ENCODE data around the gene PLXNA4.

PLXNA4 gene

DNA sequence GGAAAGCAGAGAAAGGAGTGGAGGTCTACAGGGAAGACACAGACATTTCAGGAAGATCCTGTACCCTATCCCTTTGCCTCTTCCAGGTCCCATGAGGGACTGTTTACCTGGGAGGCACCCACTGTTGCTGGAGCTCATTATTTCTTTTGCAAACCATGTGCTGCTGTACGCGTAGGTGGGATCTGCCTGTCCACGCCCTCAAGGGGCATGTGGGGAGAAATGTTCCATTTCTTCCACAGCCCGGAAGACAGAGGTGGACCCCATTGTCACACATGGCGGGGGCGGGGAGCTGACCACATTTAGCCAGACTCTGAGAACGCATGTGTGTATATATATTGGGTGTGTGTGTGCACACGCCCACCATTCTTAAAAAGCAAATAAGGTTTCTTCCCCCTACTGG, 2.0 kb downstream of the PLXNA4 start:
- TF ChIP-seq, protein P1, sequence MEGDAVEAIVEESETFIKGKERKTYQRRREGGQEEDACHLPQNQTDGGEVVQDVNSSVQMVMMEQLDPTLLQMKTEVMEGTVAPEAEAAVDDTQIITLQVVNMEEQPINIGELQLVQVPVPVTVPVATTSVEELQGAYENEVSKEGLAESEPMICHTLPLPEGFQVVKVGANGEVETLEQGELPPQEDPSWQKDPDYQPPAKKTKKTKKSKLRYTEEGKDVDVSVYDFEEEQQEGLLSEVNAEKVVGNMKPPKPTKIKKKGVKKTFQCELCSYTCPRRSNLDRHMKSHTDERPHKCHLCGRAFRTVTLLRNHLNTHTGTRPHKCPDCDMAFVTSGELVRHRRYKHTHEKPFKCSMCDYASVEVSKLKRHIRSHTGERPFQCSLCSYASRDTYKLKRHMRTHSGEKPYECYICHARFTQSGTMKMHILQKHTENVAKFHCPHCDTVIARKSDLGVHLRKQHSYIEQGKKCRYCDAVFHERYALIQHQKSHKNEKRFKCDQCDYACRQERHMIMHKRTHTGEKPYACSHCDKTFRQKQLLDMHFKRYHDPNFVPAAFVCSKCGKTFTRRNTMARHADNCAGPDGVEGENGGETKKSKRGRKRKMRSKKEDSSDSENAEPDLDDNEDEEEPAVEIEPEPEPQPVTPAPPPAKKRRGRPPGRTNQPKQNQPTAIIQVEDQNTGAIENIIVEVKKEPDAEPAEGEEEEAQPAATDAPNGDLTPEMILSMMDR (IDR thresholded peaks at IDR 0.05; ENCODE audit: low read depth, low read length, missing control alignments) = no peak
- no peak overlapping the region for H3K4me3 ChIP-seq (ENCODE audit: low read depth, low read length)
- H3K27me3 ChIP-seq (replicated peaks) = peaks cover 67% of the 10 kb centered on the region
- in situ Hi-C loops (cut with HindIII; ENCODE audit: low pct_ligation_motif_present, low sequenced_read_pairs) = no loop called here
- no peaks in the 10 kb centered on the region for H3K36me3 ChIP-seq (replicated peaks)
- no peak overlapping the region for H3K27ac ChIP-seq
- DNase-seq = no peak

DNA sequence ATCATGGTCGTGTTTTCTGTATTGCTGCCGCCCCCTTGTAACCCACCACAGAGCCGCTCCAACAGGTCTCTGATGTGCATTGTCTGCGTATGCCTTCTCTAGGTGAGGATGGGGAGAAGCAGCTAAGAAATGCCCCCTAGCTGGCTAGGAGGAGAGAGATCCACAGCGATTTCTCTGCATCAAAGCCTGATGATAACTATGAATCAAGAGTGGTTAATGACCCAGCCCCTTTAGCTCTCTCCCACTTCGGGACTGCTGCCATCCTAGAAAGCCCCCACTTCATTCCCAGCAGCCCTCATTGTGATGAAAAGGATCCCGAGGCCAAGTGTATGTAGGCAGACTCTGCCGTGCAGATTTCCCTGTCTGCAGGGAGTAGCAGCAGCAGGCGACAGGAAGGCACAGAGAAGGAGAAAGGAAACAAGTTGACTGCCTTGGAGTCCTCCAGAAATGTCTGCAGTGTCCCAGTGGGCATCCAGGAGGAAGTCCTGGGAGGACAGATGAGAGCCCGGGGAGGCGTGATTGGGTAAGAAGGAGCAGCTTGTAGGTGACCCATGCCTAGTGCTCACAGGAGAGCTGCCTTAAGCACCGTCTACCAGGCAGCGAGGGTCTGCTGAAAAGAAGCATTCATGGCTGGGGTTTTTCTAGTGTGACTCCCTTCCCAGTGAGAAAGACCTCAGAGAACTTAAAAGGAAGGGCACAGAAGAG, 2.9 kb downstream of the PLXNA4 start:
- H3K27me3 ChIP-seq (replicated peaks) = peaks cover 60% of the 10 kb centered on the region
- H3K4me3 ChIP-seq (ENCODE audit: low read depth, low read length) = no peak overlapping the region
- no peak overlapping the region for H3K27ac ChIP-seq
- no peaks in the 10 kb centered on the region for H3K36me3 ChIP-seq (replicated peaks)
- TF ChIP-seq, protein P1 (IDR thresholded peaks at IDR 0.05; ENCODE audit: low read depth, low read length, missing control alignments) = no peak
- no peak for DNase-seq
- in situ Hi-C loops (cut with HindIII; ENCODE audit: low pct_ligation_motif_present, low sequenced_read_pairs) = no loop called here

- in situ Hi-C loops (cut with HindIII; ENCODE audit: low pct_ligation_motif_present, low sequenced_read_pairs) = no loop called here
- H3K27me3 ChIP-seq (replicated peaks) = peaks cover 54% of the 10 kb centered on the region
- DNase-seq = no peak
- no peaks in the 10 kb centered on the region for H3K36me3 ChIP-seq (replicated peaks)
- no peak overlapping the region for H3K27ac ChIP-seq
- TF ChIP-seq, protein P1 (IDR thresholded peaks at IDR 0.05; ENCODE audit: low read depth, low read length, missing control alignments) = no peak
- H3K4me3 ChIP-seq (ENCODE audit: low read depth, low read length) = no peak overlapping the region
Measured at GRCh38 chr7:132572526-132572925, 3.7 kb downstream of the PLXNA4 start.

- Histone ChIP-seq H3K27ac (no peak overlapping the region), H3K27me3 (replicated peaks) (peaks cover 52% of the 10 kb centered on the region), H3K36me3 (replicated peaks) (no peaks in the 10 kb centered on the region), H3K4me3 (ENCODE audit: low read depth, low read length) (no peak overlapping the region)
- in situ Hi-C loops (cut with HindIII; ENCODE audit: low pct_ligation_motif_present, low sequenced_read_pairs) = no loop called here
- TF ChIP-seq, protein P1 (IDR thresholded peaks at IDR 0.05; ENCODE audit: low read depth, low read length, missing control alignments) = no peak
- DNase-seq = no peak
Measured at GRCh38 chr7:132571970-132572369, 4.3 kb downstream of the PLXNA4 start.

DNA sequence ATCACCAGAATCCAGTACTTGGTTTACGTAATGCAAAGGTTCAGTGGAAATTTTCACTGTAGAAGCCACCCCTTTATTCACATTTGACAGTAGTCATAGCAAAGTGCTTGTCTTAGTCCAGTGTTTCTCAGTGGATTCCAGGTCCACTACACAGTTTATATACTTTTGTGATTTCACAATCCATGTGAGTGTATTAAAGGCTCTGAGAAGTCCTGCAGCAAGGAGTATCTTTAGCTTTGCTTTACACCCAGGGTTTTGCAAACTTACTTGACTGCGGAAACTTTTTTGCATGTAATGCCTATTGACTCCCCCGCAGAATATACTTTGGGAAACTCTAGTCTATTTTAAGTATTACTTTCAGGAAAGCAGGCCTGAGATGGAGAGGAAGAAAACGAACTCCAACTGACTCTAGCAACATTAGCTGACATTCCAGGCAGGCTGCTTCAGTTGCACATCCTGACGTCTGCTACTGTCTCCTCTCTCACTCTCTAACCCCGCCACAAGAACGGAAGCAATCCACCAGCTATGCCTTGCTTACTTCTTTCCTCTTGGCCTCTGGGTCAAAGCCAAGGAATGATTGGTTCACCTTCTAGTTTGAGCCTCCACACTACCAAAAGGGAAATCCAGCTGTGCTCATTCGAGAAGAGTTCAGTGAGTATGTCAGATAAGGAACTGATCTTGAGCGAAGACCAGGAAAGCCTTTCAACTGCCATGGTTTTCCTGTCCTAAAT, 6.2 kb downstream of the PLXNA4 start:
- in situ Hi-C loops (cut with HindIII; ENCODE audit: low pct_ligation_motif_present, low sequenced_read_pairs) = no loop called here
- TF ChIP-seq, protein P1 (IDR thresholded peaks at IDR 0.05; ENCODE audit: low read depth, low read length, missing control alignments) = no peak
- no peaks in the 10 kb centered on the region for H3K36me3 ChIP-seq (replicated peaks)
- peaks cover 35% of the 10 kb centered on the region for H3K27me3 ChIP-seq (replicated peaks)
- no peak for DNase-seq
- H3K27ac ChIP-seq = no peak overlapping the region
- H3K4me3 ChIP-seq (ENCODE audit: low read depth, low read length) = no peak overlapping the region

Data from brain microvascular endothelial cell (primary cell).